Measurements from ENCODE around the gene MIPEP. TPM values are rescaled to one million over a fixed set of nuclear protein-coding genes. Genes with fewer than 3 reads are reported as not detected.
A peak's percentile ranks its signal among the peaks of the same experiment; 100 is the strongest.

Gene MIPEP
- total and polyA plus RNA-seq, 10 of the 15 experiments (the other 5 are each of a cell fraction or from before 2014, with no cell fraction given): 15.6 to 56.2 (median 29.8) TPM

- TF ChIP-seq BCL3 (IDR thresholded peaks at IDR 0.05; ENCODE audit: borderline replicate concordance, insufficient read depth, low read depth, low read length, poor library complexity, severe bottlenecking) (no peak), SMC3 (IDR thresholded peaks at IDR 0.05; ENCODE audit: borderline replicate concordance, low read length) (no peak; the same call in none of the 2 replicates), KLF5 (IDR thresholded peaks at IDR 0.05; ENCODE audit: partially characterized antibody) (peak; percentile 88), ZNF592 (IDR thresholded peaks at IDR 0.05) (peak; percentile 83; the same call in 1 of the 2 replicates), ETV6 (conservative IDR thresholded peaks at IDR 0.05 in 1 of 2, IDR thresholded peaks at IDR 0.05 in 1 of 2; ENCODE audit: borderline replicate concordance in 1 of 2, low read depth in 1 of 2) (no peak), TAF1 (IDR thresholded peaks at IDR 0.05; ENCODE audit: borderline replicate concordance, low read depth, low read length) (peak; percentile 30; the same call in 1 of the 2 replicates), RAD51 (IDR thresholded peaks at IDR 0.05) (peak; percentile 92), SIN3A (IDR thresholded peaks at IDR 0.05; ENCODE audit: low read depth, low read length) (peak; percentile 97), DPF2 (IDR thresholded peaks at IDR 0.05) (peak; percentile 65), ATF3 (IDR thresholded peaks at IDR 0.05; ENCODE audit: borderline replicate concordance, extremely low read depth, low read depth, low read length) (peak; percentile 95), MEF2B (IDR thresholded peaks at IDR 0.05; ENCODE audit: partially characterized antibody, poor library complexity, severe bottlenecking) (no peak), HDAC2 (IDR thresholded peaks at IDR 0.05) (no peak), NFXL1 (IDR thresholded peaks at IDR 0.05; ENCODE audit: borderline replicate concordance) (no peak), HCFC1 (IDR thresholded peaks at IDR 0.05; ENCODE audit: low read length) (peak; percentile 77)
- TF ChIP-seq, protein P1, sequence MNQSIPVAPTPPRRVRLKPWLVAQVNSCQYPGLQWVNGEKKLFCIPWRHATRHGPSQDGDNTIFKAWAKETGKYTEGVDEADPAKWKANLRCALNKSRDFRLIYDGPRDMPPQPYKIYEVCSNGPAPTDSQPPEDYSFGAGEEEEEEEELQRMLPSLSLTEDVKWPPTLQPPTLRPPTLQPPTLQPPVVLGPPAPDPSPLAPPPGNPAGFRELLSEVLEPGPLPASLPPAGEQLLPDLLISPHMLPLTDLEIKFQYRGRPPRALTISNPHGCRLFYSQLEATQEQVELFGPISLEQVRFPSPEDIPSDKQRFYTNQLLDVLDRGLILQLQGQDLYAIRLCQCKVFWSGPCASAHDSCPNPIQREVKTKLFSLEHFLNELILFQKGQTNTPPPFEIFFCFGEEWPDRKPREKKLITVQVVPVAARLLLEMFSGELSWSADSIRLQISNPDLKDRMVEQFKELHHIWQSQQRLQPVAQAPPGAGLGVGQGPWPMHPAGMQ (IDR thresholded peaks at IDR 0.05; ENCODE audit: borderline replicate concordance): no peak
- TF ChIP-seq, protein P2, sequence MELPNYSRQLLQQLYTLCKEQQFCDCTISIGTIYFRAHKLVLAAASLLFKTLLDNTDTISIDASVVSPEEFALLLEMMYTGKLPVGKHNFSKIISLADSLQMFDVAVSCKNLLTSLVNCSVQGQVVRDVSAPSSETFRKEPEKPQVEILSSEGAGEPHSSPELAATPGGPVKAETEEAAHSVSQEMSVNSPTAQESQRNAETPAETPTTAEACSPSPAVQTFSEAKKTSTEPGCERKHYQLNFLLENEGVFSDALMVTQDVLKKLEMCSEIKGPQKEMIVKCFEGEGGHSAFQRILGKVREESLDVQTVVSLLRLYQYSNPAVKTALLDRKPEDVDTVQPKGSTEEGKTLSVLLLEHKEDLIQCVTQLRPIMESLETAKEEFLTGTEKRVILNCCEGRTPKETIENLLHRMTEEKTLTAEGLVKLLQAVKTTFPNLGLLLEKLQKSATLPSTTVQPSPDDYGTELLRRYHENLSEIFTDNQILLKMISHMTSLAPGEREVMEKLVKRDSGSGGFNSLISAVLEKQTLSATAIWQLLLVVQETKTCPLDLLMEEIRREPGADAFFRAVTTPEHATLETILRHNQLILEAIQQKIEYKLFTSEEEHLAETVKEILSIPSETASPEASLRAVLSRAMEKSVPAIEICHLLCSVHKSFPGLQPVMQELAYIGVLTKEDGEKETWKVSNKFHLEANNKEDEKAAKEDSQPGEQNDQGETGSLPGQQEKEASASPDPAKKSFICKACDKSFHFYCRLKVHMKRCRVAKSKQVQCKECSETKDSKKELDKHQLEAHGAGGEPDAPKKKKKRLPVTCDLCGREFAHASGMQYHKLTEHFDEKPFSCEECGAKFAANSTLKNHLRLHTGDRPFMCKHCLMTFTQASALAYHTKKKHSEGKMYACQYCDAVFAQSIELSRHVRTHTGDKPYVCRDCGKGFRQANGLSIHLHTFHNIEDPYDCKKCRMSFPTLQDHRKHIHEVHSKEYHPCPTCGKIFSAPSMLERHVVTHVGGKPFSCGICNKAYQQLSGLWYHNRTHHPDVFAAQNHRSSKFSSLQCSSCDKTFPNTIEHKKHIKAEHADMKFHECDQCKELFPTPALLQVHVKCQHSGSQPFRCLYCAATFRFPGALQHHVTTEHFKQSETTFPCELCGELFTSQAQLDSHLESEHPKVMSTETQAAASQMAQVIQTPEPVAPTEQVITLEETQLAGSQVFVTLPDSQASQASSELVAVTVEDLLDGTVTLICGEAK (IDR thresholded peaks at IDR 0.05; ENCODE audit: borderline replicate concordance): peak; percentile 61; the same call in 1 of the 2 replicates
These were observed at the start of gene MIPEP (continued) for GRCh38 chr13:23888658-23889614.

Measured in GM12878 (cell line).